Stomach (tissue), 4 donors: ENCODE measurements around the gene CSGALNACT2.

Experiments
- CTCF ChIP-seq, 7 experiments: fragments of 450-650 bp in 4 of 7; fragments of 200-600 bp in 3 of 7; sonication (generic) in 3 of 7; IDR thresholded peaks; one replicate each; pipeline ENCODE4 v1.5.1; 2016 to 2019; ENCODE audit warnings: antibody characterized with exemption in 7 of 7, control low read depth in 2 of 7, mild to moderate bottlenecking in 1 of 7
- EP300 ChIP-seq: sonication (generic); formaldehyde crosslinking; IDR thresholded peaks from one replicate; pipeline ENCODE4 v1.6.1; 2017; ENCODE audit warnings: antibody characterized with exemption
- POLR2A ChIP-seq, 4 donors: fragments of 450-650 bp; IDR thresholded peaks; one replicate each; pipeline ENCODE4 v1.6.1; 2016; ENCODE audit warnings: antibody characterized with exemption in 4 of 4, control low read depth in 2 of 4, mild to moderate bottlenecking in 1 of 4, moderate library complexity in 1 of 4

GRCh38 chr10:43196131-43196980 lies 58.1 kb downstream of the CSGALNACT2 start:
- TF ChIP-seq CTCF (IDR thresholded peaks at IDR 0.05) (no peak), EP300 (no peak), POLR2A (IDR thresholded peaks at IDR 0.05) (no peak)
